ENCODE data around the gene ATOH8.

Gene ATOH8

DNA sequence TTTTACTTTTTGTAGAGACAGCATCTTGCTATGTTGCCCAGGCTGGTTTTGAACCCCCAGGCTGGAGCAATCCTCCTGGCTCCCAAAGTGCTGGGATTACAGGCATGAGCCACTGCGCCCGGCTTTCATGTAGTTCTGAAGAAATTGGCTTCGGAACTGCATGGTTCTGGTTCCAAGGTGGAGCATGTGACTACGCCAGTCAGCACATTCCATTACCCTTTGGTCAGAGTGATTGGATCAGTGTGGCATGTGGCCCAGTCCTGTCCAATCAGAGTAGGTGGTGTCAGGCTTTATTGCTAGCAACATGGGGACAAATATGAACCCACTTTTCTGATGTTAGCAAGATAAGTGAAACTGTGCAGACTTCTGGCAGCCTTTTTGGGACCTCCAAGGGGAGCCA lies 16.3 kb upstream of the ATOH8 start:
- no peak for DNase-seq

DNA sequence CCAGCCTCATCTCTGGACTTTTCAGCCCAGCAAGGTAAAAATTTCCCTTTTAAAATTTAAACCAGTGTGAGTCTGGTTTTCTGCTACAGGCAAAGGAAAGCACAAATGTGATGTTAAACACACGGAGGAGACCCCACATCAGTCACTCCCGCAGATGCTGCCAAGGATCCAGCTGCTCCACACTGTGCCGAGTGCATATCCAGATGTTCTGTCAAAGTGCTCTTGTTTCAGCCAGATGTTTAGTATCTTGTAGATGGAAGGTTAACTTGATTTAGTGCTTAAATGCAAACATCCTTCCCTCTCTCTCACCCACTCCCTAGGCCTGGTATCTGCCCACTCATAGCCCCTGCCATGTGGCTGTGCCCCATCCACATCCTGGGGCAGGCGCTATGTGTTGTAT lies 15.8 kb upstream of the ATOH8 start:
- DNase-seq: no peak

DNA sequence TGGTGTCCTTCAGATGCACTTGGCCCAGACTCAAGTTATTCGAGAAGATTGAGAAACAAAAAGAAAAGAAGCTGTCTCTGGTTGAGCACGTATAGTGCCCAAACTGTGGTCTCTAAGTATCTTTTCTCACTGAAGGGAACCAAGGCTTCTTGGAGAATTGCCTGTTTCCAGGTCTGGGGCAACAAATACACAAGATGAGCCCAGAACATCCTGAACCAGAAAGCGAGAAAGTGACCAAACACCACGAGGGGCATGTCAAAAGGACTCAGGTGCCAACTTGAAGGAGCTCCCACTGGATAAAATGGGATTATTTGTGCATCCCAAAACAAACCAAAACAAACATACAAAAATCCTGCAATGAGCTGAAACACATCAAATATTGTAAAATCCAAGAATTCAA lies 13.6 kb upstream of the ATOH8 start:
- DNase-seq: no peak

DNA sequence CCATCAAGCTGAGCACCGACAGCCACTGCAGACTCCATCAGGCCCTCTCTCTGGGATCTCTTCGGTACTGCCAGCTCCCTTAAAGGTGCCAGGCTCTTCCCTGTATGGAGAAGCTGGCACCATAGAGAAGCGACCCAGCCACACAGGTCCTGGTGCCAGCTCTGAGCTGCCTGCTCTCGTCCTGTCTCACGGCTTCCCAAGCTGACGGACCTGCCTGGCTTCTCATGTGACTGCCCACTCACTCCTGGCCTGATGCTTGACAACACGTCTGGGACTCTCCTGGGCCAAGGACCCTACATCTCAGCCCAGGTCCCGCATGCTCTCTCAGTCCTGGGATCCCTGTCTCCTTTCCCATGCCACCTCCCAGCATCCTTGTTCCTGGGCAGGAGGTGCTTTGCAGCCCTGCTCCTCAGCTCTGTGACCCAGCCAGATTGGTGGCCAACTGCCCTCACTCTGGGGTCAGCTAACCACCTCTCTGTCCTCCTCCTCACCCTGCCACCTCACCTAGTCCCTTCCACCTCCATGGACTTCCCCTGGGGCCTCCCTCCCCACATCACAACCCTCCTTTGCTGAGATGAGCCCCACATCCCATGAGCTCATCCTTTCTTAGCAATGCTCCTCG lies 12.5 kb upstream of the ATOH8 start:
- no peak for DNase-seq

DNA sequence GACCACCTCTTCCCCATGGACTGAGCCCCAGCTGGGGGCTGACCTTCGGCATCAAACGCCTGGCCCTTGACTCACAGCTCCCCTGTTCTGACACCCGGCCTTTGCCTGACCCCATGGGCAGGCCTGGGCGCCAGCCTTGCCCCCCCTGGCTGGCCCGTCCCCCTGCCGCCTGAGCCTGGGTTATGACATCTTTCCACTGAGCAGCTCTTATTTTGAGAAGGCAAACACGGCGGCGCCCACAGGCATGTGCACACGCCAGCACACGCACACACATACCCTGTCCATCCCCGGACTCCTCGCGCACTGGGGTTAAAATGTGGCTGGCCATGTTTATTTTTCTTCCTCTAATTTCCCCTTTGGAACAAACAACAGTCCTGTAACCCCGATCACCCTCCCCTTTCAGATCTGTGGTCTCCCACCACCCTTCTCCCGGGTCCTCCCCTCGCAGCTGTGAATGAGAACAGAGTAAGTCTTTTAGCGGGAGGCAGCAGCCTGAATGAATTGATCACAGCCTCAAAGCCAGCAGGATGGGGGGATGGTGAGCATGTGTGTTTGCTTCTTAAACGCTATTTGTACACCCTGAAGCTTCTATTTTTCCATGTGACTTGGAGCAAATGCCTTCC lies 11.8 kb upstream of the ATOH8 start:
- DNase-seq: peak; percentile 78 to 93

DNA sequence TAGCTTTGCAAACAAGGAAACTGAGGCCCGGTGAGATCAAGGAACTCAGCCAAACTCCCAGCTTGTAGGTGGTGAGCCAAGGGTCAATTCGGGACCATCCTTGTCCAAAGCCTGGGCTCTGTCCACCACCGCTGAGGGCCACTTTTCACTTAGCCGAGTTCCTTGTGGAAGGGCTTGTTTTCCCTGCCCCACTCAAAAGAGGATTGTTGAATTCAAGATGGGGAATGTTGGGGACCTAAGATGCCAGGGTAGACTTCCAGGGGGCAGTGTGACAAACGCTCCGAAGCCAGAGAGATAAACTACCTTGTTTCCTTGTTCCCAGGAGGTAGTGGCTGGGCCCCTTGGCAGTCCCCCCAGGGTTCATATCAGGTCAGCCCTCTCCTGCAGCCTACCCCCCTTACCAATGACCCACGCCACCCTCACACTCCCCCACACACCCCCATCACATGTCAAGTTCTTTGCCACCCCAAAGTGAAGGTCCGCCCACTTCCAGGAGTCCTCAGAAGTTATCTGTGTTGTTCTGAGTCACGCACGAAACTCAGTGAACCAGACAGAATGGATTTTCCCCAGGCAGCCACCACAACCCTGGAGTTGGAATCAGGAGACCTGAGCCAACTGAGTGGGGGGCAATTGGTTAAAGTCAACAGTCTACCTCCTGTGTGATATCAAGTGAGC lies 10.3 kb upstream of the ATOH8 start:
- no peak for DNase-seq

DNA sequence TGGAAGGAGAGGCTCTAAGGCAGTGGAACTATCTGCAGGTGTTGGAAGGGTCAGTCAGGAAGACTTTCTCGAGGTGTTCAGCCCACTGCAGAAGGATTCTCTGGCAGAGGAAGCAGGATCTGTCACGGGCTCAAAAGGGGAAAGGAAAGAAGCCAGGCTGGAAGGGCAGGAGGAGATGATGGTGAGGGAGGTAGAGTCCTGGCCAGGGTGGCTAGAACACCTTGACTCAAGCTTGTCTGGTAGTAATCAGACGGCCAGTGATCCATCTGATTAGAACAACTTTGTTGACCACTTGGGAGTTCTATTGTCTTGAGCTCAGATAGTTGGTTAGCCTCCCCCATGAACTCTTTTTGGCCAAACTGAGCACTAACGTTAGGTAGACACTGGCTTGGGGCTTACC lies 9.7 kb upstream of the ATOH8 start:
- DNase-seq: no peak

DNA sequence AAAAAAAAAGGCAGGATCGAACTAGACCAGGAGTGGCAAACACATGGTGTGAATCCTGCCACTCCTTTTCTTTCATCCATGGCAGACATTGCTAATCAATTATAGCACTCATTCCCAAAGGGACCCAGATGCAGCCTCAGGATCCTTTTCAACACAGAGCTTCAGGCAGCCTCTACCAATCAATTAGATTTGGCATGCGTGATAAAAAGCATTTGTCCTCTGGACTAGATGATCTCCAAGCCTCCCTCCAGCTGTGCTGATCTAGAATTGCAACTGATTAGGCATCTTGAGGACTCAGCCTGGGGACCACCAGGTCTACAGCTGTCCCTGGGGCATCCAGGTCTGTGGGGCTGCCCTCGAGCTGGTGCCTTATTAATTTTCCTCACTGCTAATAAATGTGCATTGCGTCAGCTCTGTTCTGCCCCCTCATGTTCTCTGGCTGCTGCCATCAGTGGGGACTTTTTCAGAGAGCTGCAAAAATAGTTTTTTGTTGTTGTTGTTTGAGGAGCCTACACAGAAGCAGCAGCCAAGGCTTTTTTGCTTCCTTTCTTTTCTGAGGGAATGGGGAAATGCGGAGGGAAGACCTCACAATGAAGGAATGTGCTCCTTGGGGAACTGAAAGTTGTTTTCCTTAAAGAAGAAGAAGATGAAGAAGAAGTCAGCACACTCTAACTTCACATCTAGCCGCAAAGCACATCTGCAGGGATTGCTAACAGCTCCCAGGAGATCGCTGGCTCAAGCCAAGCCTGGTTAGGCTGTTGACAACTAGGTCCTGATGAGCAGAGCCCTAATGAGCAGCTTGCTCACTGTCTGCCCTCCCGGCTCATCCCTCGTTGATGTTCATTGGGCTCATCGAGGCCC lies 8.8 kb upstream of the ATOH8 start:
- DNase-seq: peak; percentile 44 to 72

DNA sequence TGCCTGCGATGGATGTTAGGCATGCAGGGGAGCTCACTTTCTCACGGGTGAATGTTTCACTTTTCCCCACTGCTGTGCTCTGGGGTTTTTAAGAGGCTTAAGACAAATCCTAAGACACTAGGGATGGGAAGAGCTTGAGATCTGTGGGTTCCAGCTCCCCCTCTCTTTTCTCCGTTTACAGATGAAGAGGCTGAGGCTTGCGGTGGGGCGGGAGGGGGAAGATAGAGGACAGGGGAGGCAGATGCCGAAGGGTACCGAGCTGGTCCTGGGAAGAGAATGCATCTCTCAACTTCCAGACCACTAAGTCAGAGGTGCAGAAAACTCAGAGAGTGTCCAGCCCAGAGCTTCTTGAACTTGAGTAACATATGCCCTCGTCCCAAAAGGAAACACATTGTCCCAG lies 8.2 kb upstream of the ATOH8 start:
- DNase-seq: no peak

DNA sequence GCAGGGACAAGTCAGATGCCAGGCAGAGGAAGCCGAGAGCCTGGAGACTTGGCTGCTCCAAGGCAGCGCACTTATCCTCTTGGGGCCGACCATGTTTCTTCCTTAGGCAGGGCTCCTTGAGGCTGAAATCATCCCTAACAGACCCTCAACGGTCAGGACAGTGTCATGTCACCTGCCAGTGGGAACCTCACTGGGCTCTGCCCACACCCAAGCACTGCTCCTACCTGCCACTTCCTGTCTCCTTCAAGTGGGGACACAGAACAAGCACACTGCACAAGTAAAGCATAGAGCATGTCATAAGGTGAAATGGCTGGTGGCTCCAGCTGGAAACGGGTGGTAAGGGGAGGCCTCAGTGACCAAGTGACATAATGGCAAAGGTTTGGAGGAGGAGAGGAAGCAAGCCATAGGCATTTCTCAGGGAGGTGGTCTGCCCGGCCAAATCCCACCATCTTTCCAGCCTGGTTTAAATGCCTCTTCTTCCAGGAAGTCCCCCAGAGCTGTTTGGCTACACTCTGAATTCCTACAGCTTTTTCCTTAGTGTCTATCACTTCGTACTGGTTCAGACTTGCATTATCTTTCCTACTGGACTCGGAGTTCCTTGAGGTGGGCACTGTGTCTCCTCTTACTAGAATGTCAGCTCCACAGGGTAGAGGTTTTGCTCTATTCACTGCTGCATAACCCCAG lies 7.3 kb upstream of the ATOH8 start:
- no peak for DNase-seq

DNA sequence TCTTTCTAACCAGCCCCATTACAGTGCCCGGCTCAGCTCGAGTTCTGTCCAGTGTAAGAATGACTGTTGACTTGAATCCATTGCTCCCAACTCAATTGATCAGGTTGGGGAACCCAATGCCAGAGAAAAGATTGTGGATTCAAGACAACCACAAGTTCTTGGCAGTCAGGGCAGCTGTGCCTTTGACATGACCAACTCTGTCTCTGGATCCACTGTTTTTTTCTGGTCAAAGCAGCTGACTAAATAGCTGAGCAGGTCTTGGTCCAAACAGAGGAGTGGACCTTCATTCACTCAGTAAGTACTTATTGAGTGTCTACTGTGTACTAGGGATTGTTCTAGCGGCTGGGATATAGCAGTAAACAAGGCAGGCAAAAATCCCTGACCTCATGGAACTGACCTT lies 6.3 kb upstream of the ATOH8 start:
- DNase-seq: no peak

DNA sequence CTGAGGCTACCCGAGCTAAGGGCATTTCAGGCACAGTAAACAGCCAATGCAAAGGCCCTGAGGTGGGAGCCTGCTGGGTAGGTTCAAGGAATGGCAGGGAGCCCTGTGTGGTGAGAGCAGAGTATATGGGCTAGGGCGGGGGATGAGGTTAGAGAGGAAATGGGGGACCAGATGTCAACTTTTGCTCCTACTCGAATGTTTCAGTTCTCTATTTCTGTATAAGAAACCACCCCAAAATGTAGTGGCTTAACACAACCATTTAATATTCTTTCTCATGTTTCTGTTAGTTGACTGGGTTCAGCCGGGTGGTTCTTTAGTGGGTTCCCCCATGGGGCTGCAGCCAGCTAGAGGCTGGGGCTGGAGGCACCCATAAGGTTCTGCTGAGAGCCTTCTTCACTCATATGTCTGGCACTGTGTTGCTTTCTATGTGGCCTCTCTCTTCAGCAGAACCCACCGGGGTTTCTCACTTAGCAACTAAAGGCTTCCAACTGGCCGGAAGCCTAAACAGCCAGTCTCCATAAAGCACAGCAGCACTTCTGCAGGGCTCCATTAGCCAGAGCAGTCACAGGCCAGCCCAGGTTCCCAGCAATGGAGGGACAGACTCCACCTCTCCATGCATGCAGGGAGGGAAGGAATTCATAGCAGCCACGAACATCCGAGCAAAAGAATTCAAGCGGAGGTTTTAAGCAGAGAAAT lies 5.6 kb upstream of the ATOH8 start:
- DNase-seq: no peak

DNA sequence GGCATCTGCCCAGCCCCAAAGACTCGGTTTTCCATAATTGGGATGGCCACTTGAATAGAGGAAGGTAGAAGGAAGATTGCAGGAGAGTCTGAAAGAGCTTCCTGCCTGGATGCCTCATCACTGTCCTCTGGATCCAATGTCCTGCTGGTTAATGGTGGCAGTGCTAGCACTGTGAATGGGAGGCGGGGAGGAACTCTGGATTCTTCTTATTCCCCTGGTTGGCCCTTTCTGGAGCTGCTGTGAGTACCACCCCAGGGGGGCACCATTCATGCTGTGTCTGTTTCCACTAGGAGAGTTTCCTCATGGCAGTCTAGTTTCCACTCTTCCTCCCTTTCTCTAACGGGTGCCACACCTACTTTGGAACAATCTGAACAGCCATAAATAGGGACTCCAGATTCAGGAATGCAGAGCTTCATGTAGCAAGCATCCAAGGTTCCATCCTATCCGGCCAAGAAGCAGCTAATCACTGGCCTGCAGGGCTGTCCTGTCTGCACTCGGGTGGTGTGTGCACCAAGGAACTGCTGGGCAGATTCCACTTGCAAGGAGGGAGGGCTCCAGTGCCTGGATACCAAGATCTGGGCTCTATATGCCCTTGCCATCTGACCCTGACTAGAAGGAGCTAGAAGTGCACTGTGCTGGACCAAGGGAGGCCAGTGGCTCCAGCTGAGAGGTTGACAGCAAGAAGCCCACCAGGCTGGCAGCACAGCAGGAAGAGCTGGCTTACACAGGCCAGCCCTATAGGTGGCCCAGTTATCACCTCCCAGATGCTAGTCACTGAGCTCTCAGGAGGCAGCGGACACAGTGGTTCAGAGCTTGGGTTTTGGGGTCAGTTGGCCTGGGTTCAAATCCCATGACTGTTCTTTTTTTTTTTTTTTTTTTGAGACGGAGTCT lies 4.6 kb upstream of the ATOH8 start:
- no peak for DNase-seq

DNA sequence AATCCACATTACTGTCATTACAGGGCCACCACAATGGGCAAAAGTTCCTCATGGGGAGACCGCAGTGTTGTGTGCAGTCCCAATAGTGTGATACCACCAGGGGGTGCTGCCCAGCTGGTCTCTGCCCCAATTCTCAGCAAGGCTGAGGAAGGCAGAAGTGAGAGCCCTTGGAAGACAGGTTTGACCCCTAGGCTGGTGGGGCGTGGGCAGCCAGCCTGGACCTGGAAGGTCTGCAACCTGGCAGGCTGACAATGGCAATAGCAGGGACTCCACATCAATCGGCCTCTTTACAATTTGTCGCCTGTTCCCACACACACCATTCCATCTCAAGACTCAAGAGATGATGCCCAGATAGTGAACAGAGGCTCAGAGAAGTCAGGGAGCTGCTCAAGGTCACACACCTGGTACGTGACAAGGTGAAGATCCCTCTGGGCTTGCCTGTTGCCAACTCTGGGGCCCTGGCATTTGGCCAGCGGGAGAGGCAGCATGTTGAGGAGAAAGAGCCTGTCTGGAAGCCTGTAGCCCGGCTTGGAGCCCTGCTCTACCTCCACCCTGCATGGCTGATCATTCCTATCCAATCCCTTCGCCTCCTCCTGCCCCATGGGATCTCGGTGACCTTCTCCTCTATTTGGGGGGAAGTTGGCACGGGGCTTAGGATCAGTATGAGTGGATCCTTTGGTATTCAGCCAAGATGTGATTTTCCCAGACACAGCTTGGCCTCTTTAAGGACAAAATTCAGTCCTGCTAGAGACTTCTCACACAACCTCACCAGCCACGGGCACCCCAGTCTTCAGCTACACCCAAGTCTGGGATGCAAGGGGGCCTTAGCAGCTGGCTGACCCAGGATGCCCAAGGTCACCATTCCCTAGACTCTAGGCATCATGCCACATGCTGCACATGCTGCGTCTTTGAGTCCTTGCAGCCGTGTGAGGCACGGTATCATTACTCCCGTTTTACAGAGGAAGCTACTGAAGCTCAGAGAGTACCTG lies 2.9 kb upstream of the ATOH8 start:
- DNase-seq: peak; percentile 68 to 73

DNA sequence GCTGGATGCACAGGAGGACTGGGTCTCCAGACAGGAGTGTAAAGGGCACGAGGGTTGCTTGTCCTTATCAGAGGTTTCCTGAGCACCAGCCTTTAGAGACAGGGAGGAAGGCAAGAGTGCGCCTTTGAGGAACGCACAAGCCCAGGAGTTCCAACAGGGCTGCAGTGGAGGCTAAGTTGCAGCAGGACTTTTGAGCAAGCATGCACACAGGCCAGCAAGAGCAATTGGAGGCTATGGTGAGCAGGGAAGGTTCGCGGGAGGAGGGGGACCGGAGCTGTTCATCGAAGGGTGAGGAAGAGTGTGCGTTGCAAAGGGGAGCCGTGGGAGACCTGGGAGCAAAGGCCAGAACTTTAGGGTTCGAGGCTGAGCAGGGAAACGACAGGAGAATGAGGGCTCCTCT lies 2.2 kb upstream of the ATOH8 start:
- DNase-seq: no peak

DNA sequence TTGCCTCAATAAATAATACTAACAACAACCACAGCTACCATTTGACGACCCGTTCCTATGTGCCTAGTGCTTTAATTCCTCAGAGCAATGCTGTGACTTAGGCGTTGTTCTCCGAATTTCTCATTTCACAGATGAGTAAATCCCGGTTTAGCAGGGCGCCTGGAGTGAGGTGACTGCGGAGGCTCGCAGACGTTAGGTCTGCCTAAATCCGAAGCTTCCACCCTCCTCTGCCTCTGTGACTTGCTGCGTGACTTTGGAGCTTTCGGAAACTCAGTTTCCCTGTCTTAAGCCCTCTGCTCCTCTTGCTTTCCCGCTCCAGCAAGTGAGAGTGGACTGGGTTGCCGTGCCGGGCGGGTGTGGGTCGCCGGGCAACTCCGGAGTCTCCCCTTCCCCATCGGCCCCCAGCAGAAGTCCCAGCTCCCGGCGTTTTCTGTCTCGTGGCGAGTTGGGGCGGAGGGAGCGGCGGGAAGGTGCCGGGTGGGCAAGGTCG lies 711 bp upstream of the ATOH8 start:
- no peak for DNase-seq

DNA sequence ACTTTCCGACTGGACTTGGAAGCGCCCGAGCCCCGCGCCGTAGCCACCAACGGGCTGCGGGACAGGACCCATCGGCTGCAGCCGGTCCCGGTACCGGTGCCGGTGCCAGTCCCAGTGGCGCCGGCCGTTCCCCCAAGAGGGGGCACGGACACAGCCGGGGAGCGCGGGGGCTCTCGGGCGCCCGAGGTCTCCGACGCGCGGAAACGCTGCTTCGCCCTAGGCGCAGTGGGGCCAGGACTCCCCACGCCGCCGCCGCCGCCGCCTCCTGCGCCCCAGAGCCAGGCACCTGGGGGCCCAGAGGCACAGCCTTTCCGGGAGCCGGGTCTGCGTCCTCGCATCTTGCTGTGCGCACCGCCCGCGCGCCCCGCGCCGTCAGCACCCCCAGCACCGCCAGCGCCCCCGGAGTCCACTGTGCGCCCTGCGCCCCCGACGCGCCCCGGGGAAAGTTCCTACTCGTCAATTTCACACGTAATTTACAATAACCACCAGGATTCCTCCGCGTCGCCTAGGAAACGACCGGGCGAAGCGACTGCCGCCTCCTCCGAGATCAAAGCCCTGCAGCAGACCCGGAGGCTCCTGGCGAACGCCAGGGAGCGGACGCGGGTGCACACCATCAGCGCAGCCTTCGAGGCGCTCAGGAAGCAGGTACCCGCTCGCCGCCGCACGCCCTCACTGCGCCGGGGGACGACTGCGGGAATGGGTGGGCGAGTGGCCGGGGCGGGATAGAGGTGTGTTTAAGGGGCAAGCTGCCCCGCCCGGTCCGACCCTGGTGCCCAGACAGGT lies 713 bp downstream of the ATOH8 start:
- DNase-seq: no peak

DNA sequence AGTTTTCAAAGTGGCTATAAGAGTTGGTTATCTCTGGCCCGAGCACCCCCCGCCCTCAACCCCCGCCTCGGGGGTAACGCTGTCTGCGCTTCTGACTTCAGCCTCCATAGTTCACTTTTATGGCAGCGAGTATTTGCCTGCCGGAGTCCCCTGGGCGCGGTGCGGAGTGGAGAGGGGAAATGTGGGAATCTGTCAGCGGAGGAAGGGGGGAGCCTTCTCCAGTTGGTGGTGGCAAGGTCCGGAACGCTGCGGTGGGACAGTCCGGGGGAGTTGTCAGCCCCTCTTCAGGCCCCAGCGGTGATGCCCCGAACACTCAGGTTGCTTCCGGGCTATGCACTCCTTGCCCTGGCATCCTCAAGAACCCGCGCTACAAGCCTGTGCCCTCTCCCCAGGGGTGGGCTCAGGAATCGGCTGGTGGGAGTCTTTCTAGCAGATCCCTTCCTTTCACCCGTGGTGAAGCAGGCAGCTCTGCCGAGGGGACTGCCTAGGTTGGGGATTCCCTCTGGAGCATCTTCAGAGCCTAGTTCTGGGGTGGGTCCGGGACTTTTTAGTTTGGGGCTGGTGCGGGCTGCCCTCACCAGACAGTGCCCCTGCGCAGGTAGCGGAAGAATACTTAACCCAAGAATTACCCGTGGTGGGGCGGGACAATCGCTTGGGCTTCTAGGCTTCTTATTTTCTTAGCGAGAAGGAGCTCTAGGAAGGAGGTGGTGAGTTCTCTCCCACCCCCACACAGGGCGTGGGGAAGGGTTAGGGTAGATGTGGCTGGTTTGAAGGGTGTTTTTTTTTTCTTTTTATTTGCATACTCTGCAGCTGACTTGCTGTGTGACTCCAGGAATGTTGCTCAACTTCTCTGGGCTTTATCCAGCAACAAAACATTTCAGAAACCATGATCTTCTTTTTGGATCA lies 1.6 kb downstream of the ATOH8 start:
- DNase-seq: no peak

Measured in hippocampal formation (tissue), 2 donors.